ENCODE results near the gene SAP25.

- TF ChIP-seq CTCF (conservative IDR thresholded peaks at IDR 0.05; ENCODE audit: low read depth, low read length) (no peak), RAD21 (IDR thresholded peaks at IDR 0.05; ENCODE audit: low read length) (no peak), CHD1 (IDR thresholded peaks at IDR 0.05; ENCODE audit: low read depth, low read length) (no peak), RFX5 (IDR thresholded peaks at IDR 0.05; ENCODE audit: low read depth, low read length) (no peak), MAZ (IDR thresholded peaks at IDR 0.05; ENCODE audit: borderline replicate concordance, low read depth, low read length) (no peak), POLR2A (IDR thresholded peaks at IDR 0.05; ENCODE audit: low read depth, low read length) (no peak), FOS (IDR thresholded peaks at IDR 0.05; ENCODE audit: low read depth, low read length) (no peak), BHLHE40 (IDR thresholded peaks at IDR 0.05; ENCODE audit: low read depth, low read length) (no peak), SMC3 (IDR thresholded peaks at IDR 0.05; ENCODE audit: low read depth, low read length) (no peak)
Measured at GRCh38 chr7:100577103-100577502, 3.4 kb upstream of the SAP25 start.
